OCI-LY7 (cell line): ENCODE measurements around the gene CUEDC1.

Source experiments
- CTCF ChIP-seq: fragments of 200-600 bp; sonication (generic); conservative IDR thresholded peaks from 2 replicates; pipeline ENCODE4 v1.5.1; 2014; ENCODE audit warnings: mild to moderate bottlenecking, antibody characterized with exemption, low read length, moderate library complexity, mixed read lengths
- EZH2phosphoT487 ChIP-seq: fragments of 200-600 bp; sonication (generic); IDR thresholded peaks from 2 replicates; pipeline ENCODE4 v1.6.1; 2018; ENCODE audit warnings: low read depth, borderline replicate concordance, mild to moderate bottlenecking, mixed run types, antibody characterized with exemption, low read length, moderate library complexity, mixed read lengths

GRCh38 chr17:57931488-57932137 is 23.6 kb downstream of the CUEDC1 start:
- no peak for TF ChIP-seq CTCF
- no peak for TF ChIP-seq EZH2phosphoT487
